GM20000 (cell line): ENCODE data around the gene KIAA1614.

Experiments
- DNase-seq: peaks from one replicate; pipeline ENCODE4 v3.0.0; 2012; ENCODE audit warnings: low spot score
- CTCF ChIP-seq: IDR thresholded peaks from 2 replicates; pipeline ENCODE4 v1.5.1; 2012; ENCODE audit warnings: mild to moderate bottlenecking, control low read depth; ENCODE audit errors: extremely low read depth, missing control alignments

KIAA1614 gene

GRCh38 chr1:180899262-180899661, 13.4 kb upstream of the KIAA1614 start:
- no peak for TF ChIP-seq CTCF
- DNase-seq: no peak

GRCh38 chr1:180901076-180901990, 11.4 kb upstream of the KIAA1614 start:
- no peak for DNase-seq
- no peak for TF ChIP-seq CTCF

GRCh38 chr1:180902541-180902940, 10.2 kb upstream of the KIAA1614 start:
- DNase-seq: no peak
- TF ChIP-seq CTCF: no peak

- TF ChIP-seq CTCF: no peak
- DNase-seq: no peak
Observed at GRCh38 chr1:180905927-180906326, 6.8 kb upstream of the KIAA1614 start.

GRCh38 chr1:180906511-180906910, 6.2 kb upstream of the KIAA1614 start:
- no peak for TF ChIP-seq CTCF
- DNase-seq: no peak

GRCh38 chr1:180907313-180908055, 5.2 kb upstream of the KIAA1614 start:
- no peak for DNase-seq
- TF ChIP-seq CTCF: no peak
